Measurements from ENCODE around the gene KCNK17.
"Not testable (repeated sequence)": the region's sequence is repeated elsewhere in the genome, so short reads cannot be mapped to it uniquely, and the experiment has no call there.

Gene KCNK17

GRCh38 chr6:39302011-39302410 lies 12.2 kb downstream of the KCNK17 start:
- DNase-seq (ENCODE audit: low read depth): no peak

- DNase-seq (ENCODE audit: low read depth): no peak
These were observed 12.6 kb downstream of the KCNK17 start for GRCh38 chr6:39301606-39302005.

GRCh38 chr6:39300739-39301138 lies 13.5 kb downstream of the KCNK17 start:
- DNase-seq (ENCODE audit: low read depth): no peak

DNA sequence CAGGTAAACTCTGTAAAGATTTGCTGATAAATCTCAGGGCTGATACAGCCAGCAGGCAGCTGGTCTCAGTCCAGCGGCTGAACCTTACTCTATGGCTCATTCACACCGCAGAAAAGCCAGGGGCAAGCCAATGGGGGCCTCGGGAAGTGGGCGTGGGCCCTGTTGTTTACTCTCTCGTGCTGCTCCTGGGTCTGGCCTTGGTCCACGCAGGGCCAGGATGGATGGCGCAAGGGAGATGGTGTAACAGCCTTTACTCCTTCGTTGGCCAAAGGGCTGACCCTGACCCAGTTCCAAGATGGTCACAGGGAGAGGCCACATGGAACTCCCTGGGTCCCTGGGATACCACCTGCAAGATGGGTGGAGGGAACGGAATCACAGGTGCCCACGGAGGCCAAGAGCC lies 16.2 kb downstream of the KCNK17 start:
- no peak for DNase-seq (ENCODE audit: low read depth)

DNA sequence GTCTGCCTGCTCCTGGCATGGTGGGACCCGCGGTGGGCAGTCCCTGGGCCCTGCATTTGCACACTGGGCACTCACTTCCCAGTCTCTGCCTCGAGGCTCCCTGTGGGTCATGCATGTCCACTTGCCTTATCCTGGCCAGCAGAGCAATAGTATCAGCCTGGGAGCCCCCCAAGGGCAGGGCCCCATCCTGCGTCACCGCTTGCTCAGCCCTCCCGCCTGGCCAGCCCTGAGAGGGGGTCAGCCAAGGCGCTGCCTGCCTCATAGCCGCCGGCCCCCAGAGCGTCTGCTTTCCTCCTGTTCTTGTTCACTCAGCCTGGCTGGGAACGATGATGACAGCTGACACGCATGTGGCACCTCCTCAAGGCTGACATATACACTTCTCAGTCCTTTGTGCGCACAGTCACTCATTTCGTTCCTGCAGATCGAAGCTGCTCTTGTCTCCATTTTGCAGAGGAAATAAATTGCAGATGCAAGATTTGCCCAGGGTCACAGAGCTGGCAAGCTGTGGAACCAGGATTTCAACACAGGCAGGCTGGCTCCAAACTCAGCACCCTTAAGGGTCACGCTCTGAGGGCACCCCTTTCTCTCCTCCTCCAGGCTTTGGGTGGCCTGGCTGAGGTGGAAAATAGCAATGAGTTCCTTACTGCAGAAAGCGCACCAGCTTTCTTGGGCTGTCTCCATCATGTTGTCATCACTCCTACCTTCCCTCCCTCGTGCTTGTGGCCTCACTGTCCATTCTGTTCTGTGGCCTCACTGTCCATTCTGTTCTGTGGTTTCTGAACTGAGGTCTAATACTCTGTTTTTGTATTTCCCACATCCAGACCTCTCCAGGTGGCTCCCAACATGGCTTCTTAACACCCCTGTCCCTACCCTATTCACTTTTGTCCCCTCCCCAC lies 17.2 kb downstream of the KCNK17 start:
- no peak for DNase-seq (ENCODE audit: low read depth)

DNA sequence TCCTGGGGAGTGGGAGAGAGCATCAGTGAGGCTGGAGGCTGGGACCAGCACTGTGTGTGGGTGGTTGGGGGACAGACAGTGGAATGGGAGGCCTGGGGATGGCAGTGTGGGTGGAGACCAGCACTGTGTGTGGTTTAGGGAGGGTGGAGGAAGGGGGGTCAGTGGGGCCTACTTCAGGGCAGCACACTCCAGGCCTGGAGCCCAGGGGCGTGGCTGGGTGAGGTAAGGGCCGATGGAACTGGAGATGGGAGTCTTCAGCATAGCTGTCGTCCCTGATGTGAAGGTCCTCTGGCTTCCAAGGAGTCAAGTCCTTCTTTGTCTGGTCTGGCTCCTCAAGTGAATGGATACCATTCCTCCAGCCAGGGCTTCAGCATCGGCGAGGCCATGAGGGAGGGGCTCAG lies 18.6 kb downstream of the KCNK17 start:
- DNase-seq (ENCODE audit: low read depth): no peak

GRCh38 chr6:39294899-39295298 lies 19.3 kb downstream of the KCNK17 start:
- no peak for DNase-seq (ENCODE audit: low read depth)

GRCh38 chr6:39294133-39294532 lies 20.1 kb downstream of the KCNK17 start:
- DNase-seq (ENCODE audit: low read depth): no peak

- DNase-seq (ENCODE audit: low read depth): no peak
These were observed 21.6 kb downstream of the KCNK17 start for GRCh38 chr6:39292637-39293036.

GRCh38 chr6:39289490-39289889 lies 24.7 kb downstream of the KCNK17 start:
- DNase-seq (ENCODE audit: low read depth): no peak

DNA sequence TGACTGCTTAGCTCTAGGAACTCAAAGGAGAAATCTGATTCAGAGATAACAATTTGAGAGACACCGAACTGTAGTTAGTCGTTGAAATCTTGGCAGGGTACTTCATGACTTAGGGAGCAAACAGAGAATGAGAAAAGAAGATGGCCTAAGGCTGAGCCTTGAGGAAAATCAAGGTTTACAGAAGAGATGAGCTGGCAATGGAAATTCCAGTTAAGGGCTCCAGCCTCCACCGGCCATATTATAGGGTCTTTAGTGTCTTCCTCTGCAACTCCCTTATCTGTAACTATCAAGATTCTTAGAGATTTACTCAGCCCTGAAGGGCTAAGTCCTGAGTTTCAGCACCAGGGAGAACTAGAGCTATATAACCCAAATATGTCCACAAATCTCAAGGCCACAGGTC lies 26.6 kb downstream of the KCNK17 start:
- DNase-seq (ENCODE audit: low read depth): no peak

- DNase-seq (ENCODE audit: low read depth): not testable (repeated sequence)
These were observed 27.6 kb downstream of the KCNK17 start for GRCh38 chr6:39286596-39286995.

- no peak for DNase-seq (ENCODE audit: low read depth)
These were observed 31.4 kb downstream of the KCNK17 start for GRCh38 chr6:39282774-39283173.

DNA sequence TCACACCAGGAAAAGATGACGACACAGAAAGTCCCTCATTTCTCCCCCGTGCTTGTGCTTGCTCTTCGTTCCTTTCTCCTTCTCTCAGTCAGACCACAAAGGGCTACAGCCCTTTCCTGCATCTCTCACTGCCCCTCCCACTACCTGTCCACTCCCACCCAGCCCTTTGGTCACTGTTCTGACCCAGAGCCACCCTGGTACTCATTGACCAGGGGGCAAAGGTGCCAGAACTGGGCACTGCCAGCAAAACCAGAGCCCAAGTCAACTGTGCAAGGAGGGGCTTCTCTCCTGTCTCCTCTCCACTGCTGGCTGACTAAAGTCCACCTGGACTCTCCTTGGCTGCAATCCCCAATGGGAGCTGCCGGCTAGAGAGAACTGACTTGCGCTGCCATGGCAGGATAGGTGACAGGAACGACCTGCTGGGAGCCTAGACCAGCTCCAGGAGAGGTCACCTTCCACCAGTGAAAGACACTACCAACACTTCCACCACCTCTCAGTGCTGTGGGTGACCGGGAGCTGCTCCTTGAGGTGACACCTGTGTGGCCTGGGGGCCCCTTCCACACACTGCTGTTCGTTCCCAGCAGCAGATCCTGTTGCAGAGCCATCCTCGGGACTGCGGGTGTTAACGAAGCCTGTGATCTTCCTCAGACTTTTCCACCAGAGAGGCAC lies 32.8 kb downstream of the KCNK17 start:
- DNase-seq (ENCODE audit: low read depth): no peak

- DNase-seq (ENCODE audit: low read depth): no peak
These were observed 33.9 kb downstream of the KCNK17 start for GRCh38 chr6:39280247-39280731.

GRCh38 chr6:39279539-39279938 lies 34.7 kb downstream of the KCNK17 start:
- no peak for DNase-seq (ENCODE audit: low read depth)

GRCh38 chr6:39276379-39276995 lies 37.7 kb downstream of the KCNK17 start:
- no peak for DNase-seq (ENCODE audit: low read depth)

DNA sequence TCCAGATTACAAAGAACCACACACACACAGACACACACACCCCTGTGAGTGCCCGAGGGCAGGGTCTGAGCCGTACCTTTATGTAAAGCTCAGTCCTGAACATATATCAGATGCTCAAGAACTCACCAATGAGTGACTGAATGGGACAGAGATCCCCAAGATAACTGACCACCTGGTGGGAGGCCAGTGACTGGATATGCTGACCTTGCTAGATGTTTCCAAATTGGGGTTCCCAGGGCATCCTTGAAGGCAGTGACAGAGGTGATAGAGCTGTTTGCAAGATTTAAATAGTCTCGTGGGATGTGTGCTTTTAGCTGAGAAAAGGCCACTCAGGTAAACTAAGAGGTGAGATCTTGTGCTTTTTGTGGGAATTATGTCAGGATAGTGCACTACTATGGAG lies 39.3 kb downstream of the KCNK17 start:
- no peak for DNase-seq (ENCODE audit: low read depth)

DNA sequence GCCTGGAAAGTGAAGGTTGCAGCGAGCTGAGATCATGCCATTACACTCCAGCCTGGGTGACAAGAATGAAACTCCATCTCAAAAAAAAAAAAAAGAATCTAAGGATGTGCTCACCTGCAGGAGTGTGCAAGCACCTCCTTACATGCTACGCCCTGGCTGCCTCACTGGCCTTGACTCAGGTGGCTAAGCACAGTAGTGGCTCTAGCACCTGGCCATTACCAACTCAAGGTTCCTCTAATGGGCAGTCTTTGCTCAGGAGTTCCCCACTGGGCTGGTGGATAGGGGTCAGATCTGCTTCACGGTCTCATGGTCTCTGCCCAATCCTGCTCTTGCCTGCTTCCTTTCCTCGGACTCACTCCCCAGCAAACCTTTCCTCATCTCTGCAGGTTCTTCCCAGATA lies 39.7 kb downstream of the KCNK17 start:
- no peak for DNase-seq (ENCODE audit: low read depth)

- DNase-seq (ENCODE audit: low read depth): no peak
These were observed 40.8 kb downstream of the KCNK17 start for GRCh38 chr6:39273406-39273821.

DNA sequence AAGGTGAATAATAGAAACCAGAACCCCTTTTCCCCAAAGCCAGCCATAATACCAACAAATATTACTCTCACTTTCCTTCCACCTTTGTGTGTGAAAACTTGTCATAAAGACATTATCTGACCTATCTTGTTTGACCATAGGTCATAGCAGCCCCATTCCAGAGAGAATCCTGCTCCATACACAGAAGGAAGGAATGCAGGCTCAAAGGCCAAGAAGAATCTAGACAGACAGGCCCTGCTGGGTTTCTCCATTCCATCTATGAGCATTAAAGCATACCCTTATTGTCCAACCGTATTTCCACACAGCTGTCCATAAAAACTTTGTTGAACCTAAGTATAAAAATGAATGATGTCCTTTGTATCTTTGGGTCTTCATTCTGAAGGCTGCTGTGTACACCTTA lies 44.3 kb downstream of the KCNK17 start:
- no peak for DNase-seq (ENCODE audit: low read depth)

GRCh38 chr6:39268721-39269120 lies 45.5 kb downstream of the KCNK17 start:
- DNase-seq (ENCODE audit: low read depth): no peak

DNA sequence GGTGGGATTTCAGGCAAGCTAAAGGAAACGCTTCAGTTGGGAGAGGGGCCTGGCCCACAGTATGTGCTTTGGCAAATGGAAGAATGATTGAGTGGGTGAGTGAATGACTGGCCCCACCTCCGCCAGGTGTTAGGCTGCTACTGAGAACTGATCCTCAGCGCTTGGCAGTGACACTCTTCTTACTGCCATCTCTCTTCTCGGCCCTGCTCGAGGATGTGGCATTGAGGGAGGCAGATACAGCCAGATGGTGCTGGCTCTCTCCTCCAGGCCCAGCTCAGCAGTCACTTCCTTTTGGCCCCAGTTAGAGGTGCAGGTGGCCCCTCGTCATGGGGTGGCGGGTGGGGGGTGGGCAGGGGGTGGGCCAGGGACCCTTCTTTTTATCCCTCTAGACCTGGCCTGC lies 46.0 kb downstream of the KCNK17 start:
- DNase-seq (ENCODE audit: low read depth): no peak
